Uterus (tissue), 4 donors: ENCODE results near the gene MBD1. TPM values are rescaled to one million over a fixed set of nuclear protein-coding genes. Genes with fewer than 3 reads are reported as not detected.
"Not testable (repeated sequence)": the region's sequence is repeated elsewhere in the genome, so short reads cannot be mapped to it uniquely, and the experiment has no call there.

ENCODE experiments used
- DNase-seq, 2 donors: peaks; one replicate each; pipeline ENCODE4 v3.0.0-alpha.2; 2019 to 2020
- H3K27ac ChIP-seq, 2 donors: fragments of 200-600 bp; sonication (generic); 1 replicate in 1 of 2; 2 replicates in 1 of 2; pipeline ENCODE4 v1.5.1; 2016 to 2018
- H3K27me3 ChIP-seq, 2 donors: fragments of 200-600 bp; sonication (generic); one replicate each; pipeline ENCODE4 v1.5.1; 2018 to 2019; ENCODE audit warnings: control low read depth in 1 of 2
- H3K36me3 ChIP-seq, 2 donors: fragments of 200-600 bp; sonication (generic); one replicate each; pipeline ENCODE4 v1.5.1; 2019; ENCODE audit warnings: control low read depth in 1 of 2
- H3K4me1 ChIP-seq, 2 donors: fragments of 200-600 bp; sonication (generic); one replicate each; pipeline ENCODE4 v1.5.1; 2018 to 2019; ENCODE audit warnings: control low read depth in 1 of 2
- H3K4me3 ChIP-seq, 2 donors: fragments of 200-600 bp; sonication (generic); 1 replicate in 1 of 2; 2 replicates in 1 of 2; pipeline ENCODE4 v1.5.1; 2018 to 2019; ENCODE audit warnings: mild to moderate bottlenecking in 1 of 2
- H3K9me3 ChIP-seq, 2 donors: fragments of 200-600 bp; sonication (generic); one replicate each; pipeline ENCODE4 v1.5.1; 2019; ENCODE audit warnings: control low read depth in 1 of 2
- POLR2A ChIP-seq, 2 donors: fragments of 450-650 bp; IDR thresholded peaks; one replicate each; pipeline ENCODE4 v1.6.1; 2016; ENCODE audit warnings: antibody characterized with exemption in 2 of 2, mild to moderate bottlenecking in 1 of 2, moderate library complexity in 1 of 2
- intact Hi-C: fragments of 100-400 bp; cut with DNase I; formaldehyde crosslinking; loops from one replicate; pipeline ENCODE4 v1.15.1; 2023; ENCODE audit warnings: low total_unique reads
- total RNA-seq, 4 donors: library from RNA; depleted of rRNA in 3 of 4; stranded (reverse); fragments of >200 nt in 3 of 4; gene quantifications; one replicate each; pipeline versions ENCODE4 v1.1.0 to v1.2.4, GENCODE V29; 2014 to 2023
- TF ChIP-seq, protein P1 (sequence below), 4 experiments: fragments of 200-600 bp in 2 of 4; fragments of 450-650 bp in 2 of 4; sonication (generic) in 2 of 4; IDR thresholded peaks; one replicate each; pipeline ENCODE4 v1.5.1; 2016 to 2019; ENCODE audit warnings: antibody characterized with exemption in 4 of 4, mild to moderate bottlenecking in 2 of 4, moderate library complexity in 1 of 4
- donor health status: DM: yes; HTN: yes; CAD: no.

MBD1 gene
- total RNA-seq, 4 donors from 2014 or later, result 20.3 to 82.2 (median 52.7) TPM

DNA sequence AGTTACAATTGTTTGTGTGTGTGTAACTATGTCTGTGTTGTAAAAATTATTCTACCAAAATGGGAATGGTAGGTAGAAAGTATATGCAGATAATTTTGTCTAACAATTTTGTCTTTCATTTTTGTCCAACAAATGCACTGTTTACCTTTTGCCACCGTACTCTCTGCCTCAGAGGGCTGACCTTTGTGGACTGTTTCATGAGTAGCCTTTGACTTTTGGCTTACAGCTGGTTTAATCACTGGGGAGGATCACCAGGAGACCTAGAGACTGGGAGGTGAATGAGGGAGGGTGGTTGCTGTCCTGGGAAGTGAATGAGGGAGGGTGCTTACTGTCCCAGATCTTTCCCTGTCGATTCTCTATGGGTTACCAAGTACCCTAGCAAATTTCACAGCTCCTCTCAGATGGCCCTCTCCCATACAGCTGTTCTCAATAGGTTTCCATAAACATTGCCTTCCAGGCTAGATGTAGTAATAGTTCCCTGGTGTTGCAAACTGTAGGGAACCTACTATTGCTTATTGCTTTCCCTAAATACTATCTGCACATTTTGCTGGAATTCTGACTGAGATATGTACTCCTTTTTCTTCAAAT lies 32.6 kb upstream of the MBD1 start:
- TF ChIP-seq POLR2A (IDR thresholded peaks at IDR 0.05), result no peak
- TF ChIP-seq, protein P1, sequence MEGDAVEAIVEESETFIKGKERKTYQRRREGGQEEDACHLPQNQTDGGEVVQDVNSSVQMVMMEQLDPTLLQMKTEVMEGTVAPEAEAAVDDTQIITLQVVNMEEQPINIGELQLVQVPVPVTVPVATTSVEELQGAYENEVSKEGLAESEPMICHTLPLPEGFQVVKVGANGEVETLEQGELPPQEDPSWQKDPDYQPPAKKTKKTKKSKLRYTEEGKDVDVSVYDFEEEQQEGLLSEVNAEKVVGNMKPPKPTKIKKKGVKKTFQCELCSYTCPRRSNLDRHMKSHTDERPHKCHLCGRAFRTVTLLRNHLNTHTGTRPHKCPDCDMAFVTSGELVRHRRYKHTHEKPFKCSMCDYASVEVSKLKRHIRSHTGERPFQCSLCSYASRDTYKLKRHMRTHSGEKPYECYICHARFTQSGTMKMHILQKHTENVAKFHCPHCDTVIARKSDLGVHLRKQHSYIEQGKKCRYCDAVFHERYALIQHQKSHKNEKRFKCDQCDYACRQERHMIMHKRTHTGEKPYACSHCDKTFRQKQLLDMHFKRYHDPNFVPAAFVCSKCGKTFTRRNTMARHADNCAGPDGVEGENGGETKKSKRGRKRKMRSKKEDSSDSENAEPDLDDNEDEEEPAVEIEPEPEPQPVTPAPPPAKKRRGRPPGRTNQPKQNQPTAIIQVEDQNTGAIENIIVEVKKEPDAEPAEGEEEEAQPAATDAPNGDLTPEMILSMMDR (IDR thresholded peaks at IDR 0.05), result no peak
- DNase-seq, result no peak
- Histone ChIP-seq H3K27me3 (no peaks in the 10 kb centered on the region), H3K27ac (no peak overlapping the region), H3K4me3 (no peak overlapping the region), H3K9me3 (no peaks in the 10 kb centered on the region), H3K36me3 (no peaks in the 10 kb centered on the region), H3K4me1 (no peaks in the 10 kb centered on the region)
- intact Hi-C loops, result no loop called here

GRCh38 chr18:50313031-50313607 lies 31.8 kb upstream of the MBD1 start:
- Histone ChIP-seq H3K36me3 (no peaks in the 10 kb centered on the region), H3K4me1 (no peaks in the 10 kb centered on the region), H3K4me3 (no peak overlapping the region), H3K27me3 (no peaks in the 10 kb centered on the region), H3K9me3 (no peaks in the 10 kb centered on the region), H3K27ac (no peak overlapping the region)
- intact Hi-C loops, result no loop called here
- DNase-seq, result no peak
- TF ChIP-seq, protein P1 (IDR thresholded peaks at IDR 0.05), result no peak
- TF ChIP-seq POLR2A (IDR thresholded peaks at IDR 0.05), result no peak

GRCh38 chr18:50312296-50313030 lies 31.1 kb upstream of the MBD1 start:
- no peak overlapping the region for H3K4me3 ChIP-seq
- H3K36me3 ChIP-seq, result no peaks in the 10 kb centered on the region
- TF ChIP-seq, protein P1 (IDR thresholded peaks at IDR 0.05), result no peak
- no peak for TF ChIP-seq POLR2A (IDR thresholded peaks at IDR 0.05)
- H3K4me1 ChIP-seq, result no peaks in the 10 kb centered on the region
- no peaks in the 10 kb centered on the region for H3K27me3 ChIP-seq
- no peak overlapping the region for H3K27ac ChIP-seq
- no peaks in the 10 kb centered on the region for H3K9me3 ChIP-seq
- no peak for DNase-seq
- intact Hi-C loops, result no loop called here

DNA sequence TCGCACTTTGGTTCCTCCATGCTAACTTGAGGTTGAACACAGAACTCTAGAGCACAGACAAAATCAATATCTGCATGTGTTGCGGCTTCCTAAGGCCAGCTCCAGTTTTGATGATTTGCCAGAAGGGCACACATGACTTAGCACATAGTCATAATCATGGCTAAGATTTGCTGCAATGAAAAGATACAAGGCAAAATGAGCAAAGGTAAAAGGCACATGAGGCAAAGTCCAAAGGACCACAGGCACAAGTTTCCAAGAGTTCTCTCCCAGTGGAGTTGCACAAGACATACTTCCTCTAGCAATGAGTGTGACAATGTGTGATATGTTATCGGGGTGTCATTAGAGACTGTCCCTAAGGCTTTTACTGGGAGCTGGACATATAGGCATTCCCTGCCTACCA lies 30.3 kb upstream of the MBD1 start:
- TF ChIP-seq, protein P1 (IDR thresholded peaks at IDR 0.05), result no peak
- no peak for TF ChIP-seq POLR2A (IDR thresholded peaks at IDR 0.05)
- H3K4me1 ChIP-seq, result no peaks in the 10 kb centered on the region
- no peak for DNase-seq
- H3K27ac ChIP-seq, result no peak overlapping the region
- intact Hi-C loops, result no loop called here
- H3K4me3 ChIP-seq, result no peak overlapping the region
- no peaks in the 10 kb centered on the region for H3K9me3 ChIP-seq
- H3K36me3 ChIP-seq, result no peaks in the 10 kb centered on the region
- H3K27me3 ChIP-seq, result no peaks in the 10 kb centered on the region

GRCh38 chr18:50310080-50310479 lies 28.8 kb upstream of the MBD1 start:
- no peak for DNase-seq
- Histone ChIP-seq H3K4me1 (no peaks in the 10 kb centered on the region), H3K36me3 (no peaks in the 10 kb centered on the region), H3K27me3 (no peaks in the 10 kb centered on the region), H3K4me3 (no peak overlapping the region), H3K9me3 (no peaks in the 10 kb centered on the region), H3K27ac (no peak overlapping the region)
- intact Hi-C loops, result no loop called here
- TF ChIP-seq, protein P1 (IDR thresholded peaks at IDR 0.05), result no peak
- no peak for TF ChIP-seq POLR2A (IDR thresholded peaks at IDR 0.05)

- DNase-seq, intact Hi-C loops, H3K36me3 ChIP-seq, H3K4me1 ChIP-seq, H3K4me3 ChIP-seq, H3K9me3 ChIP-seq, H3K27me3 ChIP-seq, H3K27ac ChIP-seq: not testable (repeated sequence)
Measured at GRCh38 chr18:50308851-50309250, 27.5 kb upstream of the MBD1 start.
